ENCODE results near the gene FMNL3.

FMNL3 gene

DNA sequence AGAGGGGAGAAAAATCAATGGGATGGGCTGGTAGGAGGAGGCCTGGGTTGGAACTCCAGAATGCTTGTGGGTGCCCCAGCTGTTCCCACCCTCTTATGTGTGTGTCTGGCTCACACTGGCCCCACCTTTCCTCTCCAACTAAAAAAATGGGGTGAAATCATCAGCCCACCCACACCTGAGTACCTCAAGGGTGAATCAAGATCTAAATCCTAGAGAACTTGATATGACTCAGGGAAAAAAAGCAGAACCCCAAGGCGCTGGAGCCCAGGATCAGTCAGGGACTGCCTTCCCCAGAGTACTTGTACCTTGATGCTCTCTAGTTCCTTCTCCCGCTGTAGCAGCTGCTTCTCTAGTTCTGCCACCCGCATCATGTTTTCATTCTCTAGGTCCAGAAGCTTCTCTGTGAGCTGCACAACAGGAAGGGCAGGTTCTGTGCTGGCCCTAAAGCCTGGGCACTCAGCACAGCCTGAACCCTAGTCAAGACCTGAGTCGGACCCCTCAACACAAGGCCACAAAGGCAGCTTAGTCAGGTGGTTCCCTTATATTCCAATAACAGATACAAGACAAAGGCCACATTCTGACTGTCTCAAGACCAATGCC lies 54.2 kb downstream of the FMNL3 start:
- FAIRE-seq (no peak), DNase-seq (ENCODE audit: low spot score) (no peak)

DNA sequence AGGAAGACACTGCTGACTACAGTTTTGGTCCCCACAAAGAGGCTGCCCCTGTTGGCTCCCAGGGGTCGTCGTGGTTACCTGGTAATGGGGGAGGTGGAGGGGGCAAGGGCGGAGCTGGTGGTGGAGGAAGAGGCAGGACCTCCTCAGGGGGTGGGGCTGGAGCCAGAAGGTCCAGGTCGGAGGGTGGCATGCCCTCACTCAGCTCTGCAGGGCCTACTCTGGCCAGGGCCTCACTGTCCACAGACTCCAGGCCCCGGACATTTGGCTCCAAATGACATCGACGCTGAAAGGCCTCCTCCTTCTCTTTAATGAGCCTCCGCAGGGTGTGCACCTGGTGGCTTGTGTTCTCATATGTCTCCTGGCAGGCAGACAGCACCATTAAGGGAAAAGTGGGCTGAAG lies 55.4 kb downstream of the FMNL3 start:
- DNase-seq (ENCODE audit: low spot score) (no peak), FAIRE-seq (no peak)

GRCh38 chr12:49649892-49650291 lies 57.3 kb downstream of the FMNL3 start:
- FAIRE-seq, result no peak
- no peak for DNase-seq (ENCODE audit: low spot score)

GRCh38 chr12:49649445-49649844 lies 57.8 kb downstream of the FMNL3 start:
- FAIRE-seq (no peak), DNase-seq (ENCODE audit: low spot score) (no peak)

- no peak for FAIRE-seq
- no peak for DNase-seq (ENCODE audit: low spot score)
Measured at GRCh38 chr12:49648712-49649003, 58.5 kb downstream of the FMNL3 start.

DNA sequence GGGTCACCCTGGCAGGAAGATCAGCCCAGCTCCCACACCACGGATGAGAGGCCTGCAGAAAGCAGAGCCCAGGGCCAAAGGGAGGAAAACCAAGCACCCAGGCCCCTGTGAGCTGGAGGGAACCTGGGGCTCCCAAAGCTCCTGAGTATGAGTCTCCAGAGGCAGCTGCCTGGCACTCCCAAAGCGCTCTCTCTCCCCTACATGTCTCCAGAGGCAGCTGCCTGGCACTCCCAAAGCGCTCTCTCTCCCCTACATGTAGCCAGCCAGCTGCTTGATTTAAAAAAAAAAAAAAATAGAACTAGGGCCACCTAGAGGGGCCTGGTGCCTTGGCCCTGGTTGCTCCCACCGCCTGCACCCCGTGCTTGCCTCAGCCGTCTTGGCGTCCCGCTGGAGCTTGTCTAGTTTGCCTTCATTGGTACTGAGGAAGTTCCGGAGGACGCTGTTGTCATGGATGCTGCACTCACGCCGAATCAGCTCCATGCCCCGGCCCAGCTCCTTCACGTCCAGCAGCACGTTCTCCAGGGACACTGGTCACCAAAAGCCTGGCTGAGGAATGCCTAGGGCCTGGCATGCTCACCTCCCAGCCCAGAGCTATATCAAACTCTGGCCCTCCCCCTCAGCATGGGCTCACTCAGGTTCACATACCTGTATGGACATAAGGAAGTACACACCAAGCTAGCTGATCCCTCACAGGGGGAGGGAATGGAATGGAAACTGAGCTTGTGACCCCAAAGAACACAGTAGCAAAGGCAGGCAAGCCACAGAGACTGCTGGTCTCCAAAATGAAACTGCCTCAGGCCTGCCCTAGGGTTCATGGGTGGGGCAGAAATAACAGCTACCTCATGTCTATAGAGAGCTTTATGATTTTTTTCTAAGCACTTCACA lies 59.1 kb downstream of the FMNL3 start:
- FAIRE-seq (no peak), DNase-seq (ENCODE audit: low spot score) (no peak)

- FAIRE-seq (no peak), DNase-seq (ENCODE audit: low spot score) (no peak)
Measured at GRCh38 chr12:49646871-49647654, 60.1 kb downstream of the FMNL3 start.

GRCh38 chr12:49646331-49646830 lies 60.8 kb downstream of the FMNL3 start:
- DNase-seq (ENCODE audit: low spot score), result no peak
- FAIRE-seq, result no peak

GRCh38 chr12:49645146-49646039 lies 61.8 kb downstream of the FMNL3 start:
- FAIRE-seq, result no peak
- no peak for DNase-seq (ENCODE audit: low spot score)

DNA sequence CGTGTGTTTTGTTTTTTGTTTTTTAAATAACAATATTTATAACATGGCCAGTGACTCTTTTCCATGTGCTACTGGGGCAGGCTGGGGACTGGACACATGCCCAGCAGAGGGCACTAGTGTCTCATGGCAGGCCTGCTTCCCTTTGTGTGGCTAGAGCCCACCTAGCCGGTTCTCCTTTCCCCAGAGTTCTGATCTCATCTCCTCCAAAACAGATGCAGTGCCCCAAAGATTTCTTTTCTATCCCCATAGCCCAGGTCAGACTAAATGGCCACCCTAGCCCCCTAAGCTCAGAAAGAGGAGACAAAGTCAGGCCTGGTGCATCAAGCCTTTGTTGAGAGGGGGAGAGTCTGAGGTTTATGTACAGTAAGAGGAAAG lies 62.6 kb downstream of the FMNL3 start:
- DNase-seq (ENCODE audit: low spot score) (peak; percentile 70), FAIRE-seq (no peak)

DNA sequence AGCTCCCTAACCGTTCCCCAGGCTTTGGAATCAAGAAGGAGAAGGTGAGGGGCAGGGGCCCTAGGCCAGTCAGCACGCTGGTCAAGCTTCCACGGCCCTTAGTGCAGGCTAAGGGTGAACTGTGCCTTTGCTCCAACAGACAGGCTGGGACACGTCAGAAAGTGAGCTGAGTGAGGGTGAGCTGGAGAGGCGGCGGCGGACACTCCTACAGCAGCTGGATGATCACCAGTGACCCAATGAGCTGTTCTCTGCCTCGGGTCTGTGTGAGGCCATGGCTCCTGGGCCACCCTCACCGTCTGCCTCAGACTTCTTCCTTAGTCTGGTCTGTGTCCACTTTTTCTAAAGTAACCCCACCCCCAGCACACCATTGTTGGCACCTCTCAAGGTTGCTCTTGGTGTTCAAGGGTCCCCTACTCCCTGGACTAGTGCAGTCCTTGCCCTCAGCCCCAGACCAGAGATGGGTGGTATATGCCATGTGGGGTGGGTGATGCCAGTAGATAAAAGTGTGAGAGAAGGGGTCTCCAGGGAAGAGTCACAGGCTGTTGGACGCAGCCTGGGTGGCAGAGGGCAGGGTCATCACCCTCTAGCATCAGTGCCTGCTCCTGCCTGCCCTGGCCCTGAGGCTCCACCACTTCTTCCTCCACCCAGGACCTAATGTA lies 63.1 kb downstream of the FMNL3 start:
- DNase-seq (ENCODE audit: low spot score) (no peak), FAIRE-seq (no peak)

- no peak for DNase-seq (ENCODE audit: low spot score)
- no peak for FAIRE-seq
Measured at GRCh38 chr12:49643135-49643534, 64.1 kb downstream of the FMNL3 start.

DNA sequence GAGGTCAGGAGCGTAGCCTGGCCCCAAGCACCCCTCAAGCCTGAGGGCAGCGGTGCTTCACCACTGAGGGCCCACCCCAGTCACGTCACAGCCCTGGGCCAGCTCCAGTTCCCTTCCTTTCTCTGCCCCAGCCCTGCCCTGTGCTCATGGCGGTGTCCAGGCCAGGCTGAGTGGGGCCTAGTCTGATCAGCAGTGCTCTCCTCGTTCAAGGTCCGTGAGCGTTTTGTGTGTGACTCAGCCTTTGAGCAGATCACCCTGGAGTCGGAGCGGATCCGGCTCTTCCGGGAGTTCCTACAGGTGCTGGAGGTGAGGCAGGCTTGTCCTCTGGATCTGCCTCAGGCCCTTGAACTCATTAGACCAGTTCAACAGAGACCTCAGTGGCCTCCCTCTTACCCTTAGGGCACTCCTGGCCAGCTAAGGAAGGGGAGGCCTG lies 64.8 kb downstream of the FMNL3 start:
- DNase-seq (ENCODE audit: low spot score) (no peak), FAIRE-seq (no peak)

GRCh38 chr12:49641748-49642369 lies 65.3 kb downstream of the FMNL3 start:
- no peak for FAIRE-seq
- no peak for DNase-seq (ENCODE audit: low spot score)

- peak; percentile 66 for DNase-seq (ENCODE audit: low spot score)
- FAIRE-seq, result peak; percentile 35
Measured at GRCh38 chr12:49636979-49637755, 70.0 kb downstream of the FMNL3 start.

DNA sequence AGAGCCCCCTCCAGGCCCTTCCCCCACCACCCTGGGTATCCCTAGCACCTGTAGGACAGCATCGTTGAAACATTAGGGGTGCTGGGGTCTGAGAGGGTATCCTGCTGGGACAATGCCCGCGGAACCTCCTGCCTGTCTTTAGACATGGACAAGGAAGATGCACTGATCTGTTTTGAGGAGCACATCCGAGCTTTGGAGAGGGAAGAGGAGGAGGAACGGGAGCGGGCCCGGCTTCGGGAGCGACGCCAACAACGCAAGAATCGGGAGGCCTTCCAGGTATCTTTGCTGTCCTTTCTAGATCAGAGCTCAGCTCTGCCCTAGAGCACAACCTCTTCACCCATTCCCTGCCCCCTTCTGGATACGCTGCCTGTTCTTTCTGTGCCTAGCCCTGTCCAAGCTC lies 70.6 kb downstream of the FMNL3 start:
- DNase-seq (ENCODE audit: low spot score), result no peak
- FAIRE-seq, result no peak

DNA sequence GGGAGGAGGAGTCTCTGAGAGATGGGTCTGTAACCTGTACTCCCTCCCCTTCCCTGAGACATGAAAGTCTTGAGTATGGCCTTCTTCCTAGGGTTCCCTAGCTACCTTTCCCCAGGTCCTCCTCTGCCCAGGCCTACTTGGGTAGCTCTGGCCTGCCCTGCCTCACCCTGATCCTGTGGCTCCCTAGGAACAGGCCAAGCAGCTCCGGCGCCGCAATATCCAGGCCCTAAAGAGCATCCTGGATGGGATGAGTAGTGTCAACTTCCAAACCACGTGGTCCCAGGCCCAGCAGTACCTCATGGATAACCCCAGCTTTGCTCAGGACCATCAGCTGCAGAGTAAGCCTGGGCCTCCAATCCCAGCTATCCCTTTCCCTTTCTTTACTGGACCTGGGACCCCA lies 71.5 kb downstream of the FMNL3 start:
- FAIRE-seq (no peak), DNase-seq (ENCODE audit: low spot score) (no peak)

- no peak for FAIRE-seq
Measured at GRCh38 chr12:49635036-49635435, 72.2 kb downstream of the FMNL3 start.

GRCh38 chr12:49633703-49634345 lies 73.4 kb downstream of the FMNL3 start:
- FAIRE-seq (no peak), DNase-seq (ENCODE audit: low spot score) (no peak)

More at GRCh38 chr12:49635036-49635435, 72.2 kb downstream of the FMNL3 start:
- no peak for DNase-seq (ENCODE audit: low spot score)
